ENCODE measurements around the gene OGFOD1. TPM values are rescaled to one million over a fixed set of nuclear protein-coding genes. Genes with fewer than 3 reads are reported as not detected.

The OGFOD1 gene
- total and polyA plus RNA-seq, 2 of the 13 experiments (the other 11 are each of a cell fraction or from before 2014, with no cell fraction given), result 35.2 to 81.3 TPM

- TF ChIP-seq ZHX2 (IDR thresholded peaks at IDR 0.05; ENCODE audit: low read depth), result peak; percentile 73
- TF ChIP-seq ZHX2 (CRISPR knock-in tag; IDR thresholded peaks at IDR 0.05; ENCODE audit: borderline replicate concordance), result 0 out of 2 replicates have a peak, but pooled peaks have one; percentile 64
- no peak; the same call in 1 of the 2 replicates for TF ChIP-seq TIGD3 (CRISPR knock-in tag; IDR thresholded peaks at IDR 0.05; ENCODE audit: borderline replicate concordance)
- peak; percentile 75 for TF ChIP-seq MXD4 (CRISPR knock-in tag; IDR thresholded peaks at IDR 0.05)
- TF ChIP-seq ZNF441 (CRISPR knock-in tag; IDR thresholded peaks at IDR 0.05; ENCODE audit: borderline replicate concordance), result no peak
- TF ChIP-seq KLF12 (CRISPR knock-in tag; IDR thresholded peaks at IDR 0.05; ENCODE audit: borderline replicate concordance), result peak; percentile 92
- peak; percentile 89 for TF ChIP-seq SP4 (CRISPR knock-in tag; IDR thresholded peaks at IDR 0.05)
- no peak for TF ChIP-seq ZNF33B (CRISPR knock-in tag; IDR thresholded peaks at IDR 0.05)
- peak; percentile 72 for TF ChIP-seq SALL1 (CRISPR knock-in tag; IDR thresholded peaks at IDR 0.05)
- TF ChIP-seq KDM3A (CRISPR knock-in tag; IDR thresholded peaks at IDR 0.05; ENCODE audit: low read depth), result 0 out of 2 replicates have a peak, but pooled peaks have one; percentile 14
- no peak for TF ChIP-seq SRSF9 (IDR thresholded peaks at IDR 0.05; ENCODE audit: borderline replicate concordance, insufficient read depth, low read depth, low read length, poor library complexity, severe bottlenecking)
- TF ChIP-seq ZNF256 (CRISPR knock-in tag; conservative IDR thresholded peaks at IDR 0.05), result peak; percentile 93
- TF ChIP-seq MAX (IDR thresholded peaks at IDR 0.05), result peak; percentile 60
- peak; percentile 91; the same call in 1 of the 2 replicates for TF ChIP-seq HBP1 (CRISPR knock-in tag; IDR thresholded peaks at IDR 0.05; ENCODE audit: low read depth)
- no peak for TF ChIP-seq KDM1A (CRISPR knock-in tag; IDR thresholded peaks at IDR 0.05)
- TF ChIP-seq HNRNPK (IDR thresholded peaks at IDR 0.05; ENCODE audit: low read depth, low read length, poor library complexity, severe bottlenecking), result no peak
- peak; percentile 52; the same call in 1 of the 2 replicates for TF ChIP-seq ZNF331 (CRISPR knock-in tag; IDR thresholded peaks at IDR 0.05)
- no peak for TF ChIP-seq ZNF17 (CRISPR knock-in tag; IDR thresholded peaks at IDR 0.05)
- TF ChIP-seq CENPBD1 (CRISPR knock-in tag; IDR thresholded peaks at IDR 0.05; ENCODE audit: borderline replicate concordance, low read depth), result no peak
- TF ChIP-seq GABPA (IDR thresholded peaks at IDR 0.05; ENCODE audit: low read depth, low read length), result peak; percentile 92
- TF ChIP-seq GABPA (CRISPR knock-in tag; IDR thresholded peaks at IDR 0.05; ENCODE audit: low read depth), result peak; percentile 98
Observed at GRCh38 chr16:56450986-56451752, at the start of gene OGFOD1, which contains the start of gene NUDT21 (continued).

Measured in HepG2 (cell line).